GM12874 (cell line): Measurements from ENCODE around the gene TBC1D5.

Experiments used
- CTCF ChIP-seq: IDR thresholded peaks from 2 replicates; pipeline ENCODE4 v1.5.1; 2011; ENCODE audit warnings: low read depth, mild to moderate bottlenecking, control low read depth, low read length, moderate library complexity; ENCODE audit not compliant: insufficient read depth

TBC1D5 gene

DNA sequence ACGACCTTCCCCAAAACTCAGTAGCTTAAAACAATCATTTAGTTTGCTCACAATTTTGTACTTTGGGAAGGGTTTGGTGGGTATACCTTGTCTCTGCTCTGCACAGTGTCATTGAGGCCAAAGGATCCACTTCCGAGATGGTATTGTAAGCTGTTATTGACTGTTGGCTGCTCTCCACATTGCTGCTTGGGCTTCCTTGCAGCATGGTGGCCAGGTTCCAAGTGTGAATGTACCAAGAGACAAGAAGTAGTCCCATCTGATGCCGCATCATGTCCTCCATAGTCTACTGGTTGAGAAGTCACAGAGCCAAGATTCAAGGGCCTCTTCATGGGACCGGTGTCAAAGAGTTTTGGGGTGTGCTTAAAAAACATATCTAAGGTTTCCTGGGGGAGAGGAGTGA, 589.2 kb downstream of the TBC1D5 start:
- TF ChIP-seq CTCF = no peak

DNA sequence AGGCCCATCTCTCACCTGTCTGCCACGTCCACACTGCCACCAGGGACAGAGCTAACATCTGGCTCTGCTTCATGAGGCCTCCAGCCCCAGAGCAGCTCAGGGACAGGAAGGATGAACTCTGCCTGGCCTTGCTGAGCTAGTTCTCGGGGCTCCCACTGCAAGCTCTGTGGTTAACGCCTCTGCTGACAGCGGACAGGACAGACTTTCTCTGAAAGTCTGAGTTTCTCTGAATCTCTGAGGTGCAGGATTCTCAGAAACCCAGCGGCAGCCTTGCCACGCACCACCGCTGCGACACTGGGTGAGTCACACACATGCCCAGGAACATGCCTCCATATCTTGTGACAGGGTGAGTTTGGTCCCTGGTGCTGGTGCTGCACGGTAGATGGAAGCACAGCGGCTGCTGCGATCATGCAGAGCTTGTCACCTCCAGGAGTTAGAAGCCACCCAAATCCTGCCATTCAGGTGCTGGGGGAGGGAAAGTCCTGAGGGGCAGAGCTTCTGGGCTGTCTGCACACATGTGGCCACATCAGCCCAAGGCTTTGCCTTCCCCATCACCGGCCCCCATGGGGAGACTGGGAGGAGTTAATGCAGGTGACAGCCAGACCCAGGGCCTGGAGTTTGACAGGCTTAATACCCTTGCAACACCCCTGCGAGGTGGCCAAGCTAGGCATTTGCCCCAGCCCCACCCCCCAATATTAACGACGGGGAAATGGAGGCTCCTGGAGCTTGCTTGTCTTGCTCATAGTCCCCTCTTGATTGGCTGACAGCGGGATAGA, 590.6 kb downstream of the TBC1D5 start:
- no peak for TF ChIP-seq CTCF

DNA sequence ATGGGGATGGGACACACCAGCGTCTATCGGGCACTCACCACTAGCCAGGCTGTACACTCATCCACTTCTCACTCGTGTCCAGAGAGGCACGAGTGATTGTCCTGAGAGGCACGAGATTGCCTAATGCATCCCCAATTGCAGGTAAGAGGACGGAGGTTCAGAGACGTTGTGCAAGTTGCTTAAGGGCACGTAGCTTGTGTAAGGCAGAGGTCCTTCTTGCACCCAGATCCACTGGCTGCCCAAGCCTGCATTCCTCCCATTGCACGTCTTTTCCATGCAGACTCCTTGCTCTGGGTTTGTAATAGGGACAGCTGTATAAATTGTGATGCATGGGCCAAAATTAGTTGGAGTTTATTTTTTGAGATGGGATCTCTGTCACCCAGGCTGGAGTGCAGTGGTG, 593.4 kb downstream of the TBC1D5 start:
- TF ChIP-seq CTCF = no peak

DNA sequence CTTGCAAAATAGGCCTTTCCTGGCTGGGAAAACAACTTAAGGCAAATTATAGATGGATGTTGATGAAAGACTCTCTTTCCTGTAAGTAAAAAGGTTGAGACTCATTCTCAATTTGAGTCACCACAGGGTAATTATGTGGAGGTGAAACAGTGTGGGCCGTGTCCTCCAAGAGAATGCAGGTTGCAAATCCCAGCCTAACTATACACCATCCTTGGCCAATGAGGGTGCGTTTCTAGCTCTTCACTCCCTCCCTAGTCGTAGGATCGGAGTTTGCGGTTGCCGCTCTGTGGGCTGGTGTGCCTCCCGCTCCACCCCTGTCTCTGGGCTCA, 597.8 kb downstream of the TBC1D5 start:
- TF ChIP-seq CTCF = no peak

DNA sequence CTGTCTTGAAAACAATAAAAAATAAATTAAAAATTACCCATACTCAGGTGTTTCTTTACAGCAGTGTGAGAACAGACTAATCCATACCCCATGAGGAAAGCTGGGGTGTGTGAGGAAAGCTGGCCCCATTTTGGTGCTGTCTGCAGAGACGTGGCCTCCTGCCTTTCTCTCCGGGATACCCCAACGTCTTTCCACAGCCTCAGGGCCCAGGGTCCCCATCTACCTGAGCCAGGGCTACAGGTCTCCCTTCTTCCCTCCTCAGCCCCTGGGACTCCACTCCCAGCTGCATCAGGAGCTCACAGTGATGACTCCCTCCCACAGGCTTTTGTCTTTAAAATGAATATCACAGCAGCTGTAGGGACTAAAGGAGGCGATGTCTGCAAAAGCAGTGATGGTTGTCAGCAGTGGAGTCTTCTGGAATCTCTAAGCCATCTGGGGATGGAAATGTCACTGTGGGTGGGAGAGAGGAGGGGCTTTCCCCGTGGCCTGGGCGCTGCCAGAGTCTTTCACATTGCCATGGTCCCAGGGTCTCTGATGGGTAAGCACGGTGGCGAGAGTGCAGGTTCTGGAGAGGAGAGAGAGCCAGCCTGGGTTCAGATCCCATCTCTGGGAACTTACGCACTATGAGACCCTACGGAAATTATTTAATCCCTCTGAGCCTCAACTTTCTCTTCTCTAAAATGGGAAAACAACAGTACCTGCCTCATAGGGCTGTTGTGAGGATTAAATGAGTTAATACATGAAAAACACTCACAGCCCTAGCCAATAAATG, 598.4 kb downstream of the TBC1D5 start:
- TF ChIP-seq CTCF = no peak

DNA sequence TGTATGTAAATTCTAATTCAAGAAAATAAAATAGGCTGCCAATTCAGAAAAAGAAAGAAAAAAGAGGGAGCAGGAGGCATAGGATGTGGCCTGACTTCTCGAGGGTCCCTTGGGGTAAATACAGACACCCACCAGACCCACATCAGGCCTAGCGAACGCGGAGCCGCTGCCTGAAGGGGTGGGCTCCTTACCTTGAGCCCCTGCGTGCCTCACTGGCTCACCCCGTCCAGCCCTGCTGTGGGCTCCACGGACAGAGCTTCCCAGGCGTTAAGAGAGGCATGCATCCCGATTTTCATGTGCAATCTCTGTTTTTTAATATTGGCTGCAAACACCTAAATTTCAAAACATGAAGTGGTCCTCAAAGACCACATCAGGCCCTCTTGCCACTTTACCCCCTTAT, 599.9 kb downstream of the TBC1D5 start:
- no peak for TF ChIP-seq CTCF

GRCh38 chr3:17141699-17142098, 600.7 kb downstream of the TBC1D5 start:
- TF ChIP-seq CTCF = no peak
